Measurements from ENCODE around the gene LOXL1. TPM values are rescaled to one million over a fixed set of nuclear protein-coding genes. Genes with fewer than 3 reads are reported as not detected.

The LOXL1 gene
- total and polyA plus RNA-seq, 2 donors (not counting 1 experiment from before 2014, with no cell fraction given), result 0.21 to 0.49 TPM

GRCh38 chr15:73950479-73950830 lies 24.2 kb downstream of the LOXL1 start:
- CTCF ChIA-PET, result interaction anchor here (0.9 to 2.2 kb wide), 7 partner anchors 10 to 24 kb away, joined by 3 to 20 read pairs (median 5); no protein-coding TSS in a partner anchor
- Histone ChIP-seq H3K4me3 (ENCODE audit: control extremely low read depth in 1 of 5, extremely low read depth in 1 of 5, insufficient read depth in 1 of 5, low read depth in 2 of 5, low read length in 4 of 5) (no peak overlapping the region), H3K9ac (ENCODE audit: low read length) (no peak overlapping the region), H3K36me3 (replicated peaks in 1 of 2; ENCODE audit: control extremely low read depth in 1 of 2, control insufficient read depth in 1 of 2, extremely low read depth in 1 of 2, insufficient read depth in 2 of 2, low read length in 1 of 2) (no peaks in the 10 kb centered on the region), H3K9me3 (ENCODE audit: control extremely low read depth in 1 of 3, control insufficient read depth in 2 of 3, insufficient read depth in 1 of 3, low read length in 2 of 3) (no peaks in the 10 kb centered on the region), H3K4me1 (ENCODE audit: control insufficient read depth in 2 of 2, insufficient read depth in 2 of 2, low read length in 2 of 2) (peaks cover 6 to 14% of the 10 kb centered on the region in 2 donors), H3K4me2 (replicated peaks; ENCODE audit: low read depth, low read length, poor library complexity, severe bottlenecking) (no peak overlapping the region), H4K20me1 (ENCODE audit: control insufficient read depth, insufficient read depth, low read length, poor library complexity, severe bottlenecking) (no peaks in the 10 kb centered on the region), H3K79me2 (ENCODE audit: control insufficient read depth, insufficient read depth, low read length) (no peaks in the 10 kb centered on the region), H3K27me3 (replicated peaks in 1 of 4; ENCODE audit: control extremely low read depth in 1 of 4, control insufficient read depth in 3 of 4, insufficient read depth in 4 of 4, low read length in 3 of 4) (peaks cover 0 to 9% (median 0%) of the 10 kb centered on the region in 4 experiments), H2AFZ (ENCODE audit: insufficient read depth, low read depth, low read length, poor library complexity, severe bottlenecking) (peak overlapping the region; percentile 38), H3K27ac (ENCODE audit: low read length in 2 of 2) (no peak overlapping the region)
- peaks cover 6% of the 10 kb centered on the region for H3K27me3 Mint-ChIP-seq
- ATAC-seq (ENCODE audit: low read depth) (no peak), DNase-seq (no peak)
- TF ChIP-seq EZH2 (IDR thresholded peaks at IDR 0.05; ENCODE audit: borderline replicate concordance, insufficient read depth, low read depth, low read length, poor library complexity, severe bottlenecking) (no peak), CTCF (IDR thresholded peaks at IDR 0.05) (no peak)
- intact Hi-C loops (cut with micrococcal nuclease), result no loop called here
- POLR2A ChIA-PET, result no interaction called here
- peaks cover 17% of the 10 kb centered on the region for H3K4me1 Mint-ChIP-seq
- H3K27ac Mint-ChIP-seq, result no peak overlapping the region
- no peak overlapping the region for H3K4me3 Mint-ChIP-seq
- no peaks in the 10 kb centered on the region for H3K9me3 Mint-ChIP-seq (ENCODE audit: insufficient read depth)

GRCh38 chr15:73950831-73951561 lies 24.7 kb downstream of the LOXL1 start:
- H3K27ac Mint-ChIP-seq, result no peak overlapping the region

More at GRCh38 chr15:73950831-73951561, 24.7 kb downstream of the LOXL1 start:
- no peaks in the 10 kb centered on the region for H3K79me2 ChIP-seq (ENCODE audit: control insufficient read depth, insufficient read depth, low read length)
- no peak overlapping the region for H3K27ac ChIP-seq (ENCODE audit: low read length in 2 of 2)
- no peak overlapping the region for H3K4me3 ChIP-seq (ENCODE audit: control extremely low read depth in 1 of 5, extremely low read depth in 1 of 5, insufficient read depth in 1 of 5, low read depth in 2 of 5, low read length in 4 of 5)
- no peaks in the 10 kb centered on the region for H3K9me3 ChIP-seq (ENCODE audit: control extremely low read depth in 1 of 3, control insufficient read depth in 2 of 3, insufficient read depth in 1 of 3, low read length in 2 of 3)
- POLR2A ChIA-PET, result no interaction called here
- no peaks in the 10 kb centered on the region for H3K36me3 ChIP-seq (replicated peaks in 1 of 2; ENCODE audit: control extremely low read depth in 1 of 2, control insufficient read depth in 1 of 2, extremely low read depth in 1 of 2, insufficient read depth in 2 of 2, low read length in 1 of 2)
- TF ChIP-seq CTCF (IDR thresholded peaks at IDR 0.05) (peak; percentile 66), EZH2 (IDR thresholded peaks at IDR 0.05; ENCODE audit: borderline replicate concordance, insufficient read depth, low read depth, low read length, poor library complexity, severe bottlenecking) (no peak)
- intact Hi-C loops (cut with micrococcal nuclease), result loop anchor here (1.0 kb wide), 1 partner anchor 13 kb away; no protein-coding TSS in a partner anchor
- peak overlapping the region; percentile 38 for H2AFZ ChIP-seq (ENCODE audit: insufficient read depth, low read depth, low read length, poor library complexity, severe bottlenecking)
- H3K9me3 Mint-ChIP-seq (ENCODE audit: insufficient read depth), result no peaks in the 10 kb centered on the region
- no peaks in the 10 kb centered on the region for H4K20me1 ChIP-seq (ENCODE audit: control insufficient read depth, insufficient read depth, low read length, poor library complexity, severe bottlenecking)
- no peak overlapping the region for H3K9ac ChIP-seq (ENCODE audit: low read length)
- DNase-seq, result peak; percentile 66
- peaks cover 6 to 13% of the 10 kb centered on the region in 2 donors for H3K4me1 ChIP-seq (ENCODE audit: control insufficient read depth in 2 of 2, insufficient read depth in 2 of 2, low read length in 2 of 2)
- CTCF ChIA-PET, result interaction anchor here (0.7 to 2.2 kb wide), 9 partner anchors 9 to 25 kb away, joined by 3 to 20 read pairs (median 5); no protein-coding TSS in a partner anchor
- H3K4me1 Mint-ChIP-seq, result peaks cover 16% of the 10 kb centered on the region
- peaks cover 0 to 7% (median 0%) of the 10 kb centered on the region in 4 experiments for H3K27me3 ChIP-seq (replicated peaks in 1 of 4; ENCODE audit: control extremely low read depth in 1 of 4, control insufficient read depth in 3 of 4, insufficient read depth in 4 of 4, low read length in 3 of 4)
- H3K4me3 Mint-ChIP-seq, result no peak overlapping the region
- 3% methylated on average over 15 of the region's 15 CpGs for WGBS (ENCODE audit: insufficient coverage)
- H3K4me2 ChIP-seq (replicated peaks; ENCODE audit: low read depth, low read length, poor library complexity, severe bottlenecking), result peak overlapping the region; percentile 22
- H3K27me3 Mint-ChIP-seq, result peaks cover 6% of the 10 kb centered on the region
- peak; percentile 58 for ATAC-seq (ENCODE audit: low read depth)

Data from B cell (primary cell).